Activated CD4-positive, alpha-beta T cell treated with anti-CD3 and anti-CD28 coated beads, Interleukin-2, amount 10 ng/mL, durations not matched to agents 7 days and 5 days (primary cell): ENCODE data around the gene GRK6. TPM values are rescaled to one million over a fixed set of nuclear protein-coding genes. Genes with fewer than 3 reads are reported as not detected.
"Not testable (repeated sequence)": the region's sequence is repeated elsewhere in the genome, so short reads cannot be mapped to it uniquely, and the experiment has no call there.

ENCODE experiments used
- CTCF ChIA-PET: fragments of 350-600 bp; sonication (Branson Sonifier 250); formaldehyde crosslinking; loops from one replicate; lab custom pipeline; 2021; ENCODE audit warnings: antibody characterized with exemption; lab: Charles Lee
- POLR2A ChIA-PET: fragments of 350-600 bp; sonication (Branson Sonifier 250); formaldehyde crosslinking; loops from one replicate; lab custom pipeline; 2021; ENCODE audit warnings: antibody characterized with exemption; lab: Charles Lee
- DNase-seq: peaks from one replicate; pipeline ENCODE4 v3.0.0-alpha.2; 2020
- H3K27ac Mint-ChIP-seq: one replicate; pipeline ENCODE4 v1.8.0; 2021; ENCODE audit warnings: mild to moderate bottlenecking, moderate library complexity, mixed read lengths
- H3K27me3 Mint-ChIP-seq: one replicate; pipeline ENCODE4 v1.8.0; 2021; ENCODE audit warnings: mixed read lengths
- H3K36me3 Mint-ChIP-seq: one replicate; pipeline ENCODE4 v1.8.0; 2021; ENCODE audit warnings: low read depth, mixed read lengths
- H3K4me1 Mint-ChIP-seq: one replicate; pipeline ENCODE4 v1.8.0; 2021; ENCODE audit warnings: mixed read lengths
- H3K4me3 Mint-ChIP-seq: one replicate; pipeline ENCODE4 v1.8.0; 2021; ENCODE audit warnings: mild to moderate bottlenecking, moderate library complexity, mixed read lengths
- H3K9me3 Mint-ChIP-seq: one replicate; pipeline ENCODE4 v1.8.0; 2021; ENCODE audit warnings: mixed read lengths
- total RNA-seq, 2 experiments: library from RNA; stranded (reverse); gene quantifications; one replicate each; pipeline ENCODE4 v1.2.3, GENCODE V29; 2021

The GRK6 gene
- total RNA-seq, 2 experiments from 2014 or later, result 242 to 296 TPM

DNA sequence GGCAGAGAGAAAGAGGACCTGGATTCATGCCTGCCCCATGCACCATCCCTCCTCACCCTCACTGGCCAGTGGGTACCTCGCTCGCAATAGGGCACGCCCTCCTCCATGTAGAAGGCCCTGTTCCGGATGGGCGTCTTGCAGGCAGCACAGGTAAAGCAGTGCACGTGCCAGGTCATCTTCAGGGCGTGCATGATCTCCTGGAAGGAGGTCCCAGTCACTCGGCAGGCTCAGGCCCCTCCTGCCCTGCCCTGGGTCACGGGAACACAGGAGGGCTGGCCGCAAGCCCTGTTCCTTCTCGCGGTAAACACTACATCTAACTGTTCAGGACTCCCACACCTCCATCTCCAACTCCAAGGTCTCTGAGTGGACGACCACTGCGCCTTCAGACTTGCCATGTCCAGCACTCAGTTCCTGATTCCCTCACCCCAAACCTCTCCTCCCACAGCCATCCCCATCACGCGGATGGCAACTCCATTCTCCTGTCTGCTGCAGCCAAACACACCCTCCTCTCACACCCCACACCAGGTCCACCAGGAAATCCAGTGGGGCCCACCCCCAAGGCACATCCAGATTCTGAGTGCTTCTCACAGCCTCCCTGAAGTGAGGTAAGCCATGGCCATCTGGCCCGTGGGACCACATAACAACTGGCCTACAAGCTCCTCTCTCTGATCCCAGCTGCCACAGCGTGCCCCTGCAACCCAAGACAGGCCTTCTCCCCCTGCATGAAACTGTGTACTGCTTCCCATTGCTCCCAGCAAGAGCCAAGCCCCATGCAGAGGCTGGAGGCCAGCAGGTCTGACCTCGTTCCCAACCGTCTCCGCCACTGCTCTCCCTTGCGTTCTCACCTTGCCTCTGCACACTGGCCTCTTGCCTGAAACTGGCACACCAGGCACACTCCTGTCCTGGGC, 57.8 kb downstream of the GRK6 start:
- H3K4me3 Mint-ChIP-seq, result no peak overlapping the region
- ChIA-PET POLR2A (no interaction called here), CTCF (interaction anchor here (1.2 to 1.3 kb wide), 2 partner anchors 10 to 12 kb away, joined by 3 read pairs; no protein-coding TSS in a partner anchor)
- H3K4me1 Mint-ChIP-seq, result peaks cover 9% of the 10 kb centered on the region
- no peak overlapping the region for H3K27ac Mint-ChIP-seq
- DNase-seq, result no peak
- H3K36me3 Mint-ChIP-seq, result peaks cover 2% of the 10 kb centered on the region
- no peaks in the 10 kb centered on the region for H3K9me3 Mint-ChIP-seq
- H3K27me3 Mint-ChIP-seq, result no peaks in the 10 kb centered on the region

DNA sequence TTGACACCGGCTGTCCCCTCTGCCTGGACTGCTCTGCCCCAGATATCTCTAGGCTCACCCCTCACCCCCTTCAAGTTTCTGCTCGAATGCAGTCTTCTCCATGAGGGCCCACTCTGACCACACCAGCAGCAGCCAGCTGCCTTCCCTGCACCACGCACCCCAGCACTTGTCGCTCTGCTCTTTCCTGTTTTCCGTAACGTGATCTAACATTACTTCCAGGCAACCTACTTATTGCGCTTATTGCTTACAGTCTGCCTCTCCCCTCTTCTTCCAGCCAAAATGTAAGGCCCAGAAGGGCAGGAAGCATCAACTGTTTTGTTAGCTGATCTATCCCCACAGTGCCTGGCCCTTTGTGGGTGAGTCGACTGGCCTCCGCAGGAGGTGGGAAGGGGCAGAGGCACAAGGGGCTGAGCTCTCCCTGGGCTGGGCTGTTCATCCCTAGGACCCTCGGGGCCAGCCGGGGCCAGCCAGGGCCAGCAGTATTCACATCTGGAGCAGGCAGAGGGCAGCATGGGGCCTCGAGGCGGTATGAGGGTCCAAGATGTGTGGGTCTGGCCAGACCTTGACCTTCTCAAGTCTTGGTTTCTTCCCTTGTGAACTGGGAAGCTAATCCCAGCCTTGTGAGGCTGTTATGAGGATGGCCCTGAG, 58.5 kb downstream of the GRK6 start:
- Mint-ChIP-seq H3K27ac (no peak overlapping the region), H3K4me1 (peaks cover 3% of the 10 kb centered on the region), H3K4me3 (no peak overlapping the region), H3K36me3 (peaks cover 3% of the 10 kb centered on the region), H3K27me3 (no peaks in the 10 kb centered on the region), H3K9me3 (no peaks in the 10 kb centered on the region)
- no peak for DNase-seq
- CTCF ChIA-PET, result interaction anchor here (0.6 to 1.3 kb wide), 3 partner anchors 9 to 941 kb away, joined by 3 read pairs; no protein-coding TSS in a partner anchor
- POLR2A ChIA-PET, result no interaction called here

DNA sequence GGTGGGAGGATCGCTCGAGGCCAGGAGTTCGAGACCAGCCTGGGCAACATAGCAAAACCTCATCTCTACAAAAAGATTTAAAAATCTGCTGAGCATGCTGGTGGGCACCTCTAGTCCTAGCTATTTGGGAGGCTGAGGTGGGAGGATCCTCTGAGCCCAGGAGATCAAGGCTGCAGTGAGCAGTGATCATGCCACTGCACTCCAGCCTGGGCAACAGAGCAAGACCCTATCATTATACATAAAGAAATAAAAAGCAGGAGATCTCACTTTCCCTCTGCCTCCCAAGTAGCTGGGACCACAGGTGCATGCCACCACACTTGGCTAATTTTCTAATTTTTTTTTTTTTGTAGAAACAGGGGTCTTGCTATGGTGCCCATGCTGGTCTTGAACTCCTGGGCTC, 59.3 kb downstream of the GRK6 start:
- H3K4me3 Mint-ChIP-seq, H3K4me1 Mint-ChIP-seq, H3K27ac Mint-ChIP-seq, H3K9me3 Mint-ChIP-seq, POLR2A ChIA-PET, DNase-seq, H3K36me3 Mint-ChIP-seq, H3K27me3 Mint-ChIP-seq: not testable (repeated sequence)
- CTCF ChIA-PET, result interaction anchor here (0.8 to 1.3 kb wide), 2 partner anchors 9 to 12 kb away, joined by 3 to 4 read pairs; partner anchors contain the start of gene PDLIM7

DNA sequence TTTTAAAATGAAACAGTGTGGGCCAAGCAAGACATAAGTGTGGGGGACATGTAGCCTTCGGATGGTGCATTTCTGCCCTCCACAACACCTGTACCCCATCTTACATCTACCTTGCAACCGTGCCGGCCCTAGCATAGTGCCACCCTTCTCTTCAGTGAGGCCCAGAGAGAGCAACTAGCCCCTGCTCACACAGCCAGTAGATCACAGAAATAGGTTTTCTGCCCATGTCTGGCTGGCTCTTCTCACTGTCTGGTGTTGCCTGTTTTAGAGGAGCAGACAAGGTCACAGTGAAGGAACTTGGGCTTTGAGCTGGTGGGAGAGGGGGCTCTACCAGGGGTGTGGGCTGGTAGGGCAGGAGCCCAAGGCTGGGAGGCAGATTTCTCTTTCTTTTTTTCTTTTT, 59.8 kb downstream of the GRK6 start:
- Mint-ChIP-seq H3K9me3 (no peaks in the 10 kb centered on the region), H3K27me3 (no peaks in the 10 kb centered on the region), H3K36me3 (peaks cover 10% of the 10 kb centered on the region), H3K27ac (no peak overlapping the region), H3K4me3 (no peak overlapping the region), H3K4me1 (peaks cover 6% of the 10 kb centered on the region)
- DNase-seq, result no peak
- CTCF ChIA-PET, result interaction anchor here (0.7 to 0.8 kb wide), 2 partner anchors 11 to 381 kb away, joined by 3 to 4 read pairs; partner anchors contain the start of gene PDLIM7
- POLR2A ChIA-PET, result no interaction called here

DNA sequence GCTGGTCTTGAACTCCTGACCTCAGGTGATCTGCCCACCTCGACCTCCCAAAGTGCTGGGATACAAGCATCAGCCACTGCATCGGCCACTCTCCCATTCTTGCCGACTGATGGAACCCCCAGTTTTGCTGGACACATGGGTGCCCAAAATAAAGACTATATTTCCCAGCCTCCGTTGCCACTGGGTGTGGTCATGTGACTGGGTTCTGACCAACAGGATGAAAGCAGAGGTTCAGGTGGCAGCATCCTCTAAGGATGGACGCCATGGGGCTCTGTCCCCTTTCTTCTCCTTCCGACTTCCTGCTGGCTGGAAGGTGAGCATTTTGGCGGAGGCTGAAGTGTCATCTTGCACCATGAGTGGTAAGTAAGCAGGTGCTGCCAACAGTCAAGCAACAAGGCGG, 60.7 kb downstream of the GRK6 start:
- Mint-ChIP-seq H3K36me3 (peaks cover 11% of the 10 kb centered on the region), H3K4me3 (no peak overlapping the region), H3K4me1 (peaks cover 6% of the 10 kb centered on the region), H3K27ac (no peak overlapping the region), H3K9me3 (no peaks in the 10 kb centered on the region), H3K27me3 (no peaks in the 10 kb centered on the region)
- no peak for DNase-seq
- ChIA-PET POLR2A (interaction anchor here (0.6 kb wide), 1 partner anchor 8 kb away, joined by 3 read pairs; no protein-coding TSS in a partner anchor), CTCF (interaction anchor here (0.7 kb wide), 1 partner anchor 382 kb away, joined by 3 read pairs; no protein-coding TSS in a partner anchor)

DNA sequence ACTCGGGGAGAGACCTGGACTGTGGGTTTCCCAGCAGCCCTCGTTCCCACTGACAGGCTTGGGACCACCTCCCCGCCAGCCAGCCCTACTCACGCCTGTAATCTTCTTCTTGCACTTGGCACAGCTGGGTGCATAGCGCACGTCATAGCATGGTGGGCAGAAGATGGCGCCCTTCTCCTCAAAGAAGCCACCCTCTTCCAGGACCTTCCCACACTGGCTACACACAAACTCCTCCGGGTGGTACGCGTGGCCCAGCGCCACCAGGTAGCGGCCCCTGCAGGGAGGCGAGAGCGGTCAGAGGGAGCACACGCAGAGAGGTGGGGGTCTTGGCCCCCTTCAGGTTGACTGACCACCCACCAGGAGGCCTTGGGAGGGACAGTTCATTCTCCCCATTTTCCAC, 61.5 kb downstream of the GRK6 start:
- Mint-ChIP-seq H3K27ac (no peak overlapping the region), H3K4me1 (peaks cover 9% of the 10 kb centered on the region), H3K27me3 (no peaks in the 10 kb centered on the region), H3K36me3 (peaks cover 16% of the 10 kb centered on the region), H3K9me3 (no peaks in the 10 kb centered on the region), H3K4me3 (no peak overlapping the region)
- ChIA-PET POLR2A (no interaction called here), CTCF (interaction anchor here (1.3 to 1.7 kb wide), 2 partner anchors 16 to 97 kb away, joined by 5 to 7 read pairs; no protein-coding TSS in a partner anchor)
- no peak for DNase-seq

DNA sequence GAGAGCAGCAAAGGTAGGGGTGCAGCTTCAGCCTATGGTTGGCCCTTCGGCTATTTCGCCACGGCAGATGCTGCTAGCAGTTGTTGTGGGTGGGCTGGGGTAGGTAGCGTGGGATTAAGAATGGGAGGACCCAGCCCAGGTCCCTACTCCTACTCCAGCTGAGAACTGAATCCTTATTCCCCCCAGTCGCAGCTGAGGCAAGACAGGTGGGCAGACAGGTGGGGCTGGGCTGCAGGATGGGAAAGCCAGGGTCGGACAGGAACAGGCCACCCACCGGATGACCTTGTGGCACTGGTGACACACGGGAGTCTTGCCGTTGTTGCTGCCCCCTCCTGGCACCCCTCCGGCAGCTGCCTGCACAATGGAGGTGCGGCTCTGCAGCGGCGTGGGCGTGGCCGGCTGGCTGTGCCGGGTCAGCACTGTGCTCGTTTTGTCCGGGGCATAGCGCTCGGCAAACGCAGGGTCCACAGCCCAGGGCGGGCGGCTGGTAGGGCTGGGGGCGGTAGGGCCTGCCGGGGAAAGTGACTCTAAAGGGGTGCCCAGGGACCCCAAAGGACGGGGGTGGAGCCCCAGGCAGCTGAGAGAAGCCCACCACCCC, 62.7 kb downstream of the GRK6 start:
- no peak overlapping the region for H3K4me3 Mint-ChIP-seq
- no peaks in the 10 kb centered on the region for H3K27me3 Mint-ChIP-seq
- DNase-seq, result no peak
- H3K4me1 Mint-ChIP-seq, result peaks cover 18% of the 10 kb centered on the region
- H3K27ac Mint-ChIP-seq, result no peak overlapping the region
- H3K9me3 Mint-ChIP-seq, result no peaks in the 10 kb centered on the region
- ChIA-PET POLR2A (no interaction called here), CTCF (interaction anchor here (0.6 to 1.7 kb wide), 7 partner anchors 9 to 98 kb away, joined by 3 to 7 read pairs (median 3); no protein-coding TSS in a partner anchor)
- H3K36me3 Mint-ChIP-seq, result peaks cover 16% of the 10 kb centered on the region

DNA sequence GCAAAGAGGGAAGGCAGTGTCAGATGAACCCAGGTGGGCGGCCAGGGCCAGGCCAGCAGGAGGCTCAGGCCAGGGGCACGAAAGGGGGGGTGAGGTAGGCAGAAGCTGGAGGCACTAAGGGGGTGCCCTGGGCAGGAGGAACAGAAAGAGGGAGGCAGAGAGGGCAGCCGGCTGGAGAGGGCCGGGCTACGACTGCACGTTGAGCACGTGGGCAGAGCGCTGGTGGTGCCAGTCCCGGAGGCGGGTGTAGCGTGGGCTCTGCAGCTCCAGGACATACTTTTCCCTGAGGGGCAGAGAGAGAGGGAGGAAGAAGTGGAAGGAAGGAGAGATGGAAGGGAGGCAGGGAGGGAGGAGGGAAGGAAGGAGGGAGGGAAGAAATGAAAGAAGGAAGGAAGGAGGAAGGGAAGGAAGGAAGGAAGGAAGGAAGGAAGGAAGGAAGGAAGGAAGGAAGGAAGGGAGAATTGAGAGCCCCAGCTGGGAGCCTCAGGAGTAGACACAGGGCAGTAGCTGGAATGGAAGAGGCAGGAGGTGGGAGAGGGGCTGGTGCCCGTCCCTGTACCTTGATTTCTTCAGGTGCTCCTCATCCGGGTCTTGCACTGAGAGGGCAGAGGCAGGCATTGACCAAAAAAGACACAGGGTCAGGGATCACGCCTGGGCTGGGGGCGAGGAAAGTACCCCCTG, 64.0 kb downstream of the GRK6 start:
- Mint-ChIP-seq H3K9me3 (no peaks in the 10 kb centered on the region), H3K36me3 (peaks cover 16% of the 10 kb centered on the region), H3K27ac (peak overlapping the region; percentile 7), H3K4me1 (peaks cover 26% of the 10 kb centered on the region), H3K4me3 (no peak overlapping the region), H3K27me3 (no peaks in the 10 kb centered on the region)
- ChIA-PET POLR2A (no interaction called here), CTCF (interaction anchor here (1.3 kb wide), 1 partner anchor 12 kb away, joined by 5 read pairs; no protein-coding TSS in a partner anchor)
- no peak for DNase-seq

DNA sequence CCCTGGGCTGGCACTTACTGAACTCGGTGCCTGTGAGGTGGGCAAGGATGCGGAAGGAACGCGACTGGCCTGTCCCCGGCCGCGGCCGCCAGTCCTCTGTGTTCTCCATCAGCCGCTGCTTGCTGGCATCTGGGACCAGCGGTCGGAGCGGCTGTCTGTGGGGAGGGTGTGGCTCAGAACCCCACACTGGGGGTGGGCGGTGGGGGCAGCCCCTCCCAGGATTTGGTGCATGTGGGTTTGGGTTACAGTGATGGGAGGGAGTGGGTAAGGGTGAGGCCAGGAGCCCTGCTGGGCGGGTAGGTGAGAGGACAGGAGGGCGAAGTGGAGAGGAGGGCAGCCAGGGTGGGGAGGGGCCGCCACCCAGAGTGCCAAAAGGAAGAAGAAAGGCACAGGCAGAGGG, 64.5 kb downstream of the GRK6 start:
- DNase-seq, result no peak
- Mint-ChIP-seq H3K4me1 (peaks cover 31% of the 10 kb centered on the region), H3K9me3 (no peaks in the 10 kb centered on the region), H3K27me3 (no peaks in the 10 kb centered on the region), H3K36me3 (peaks cover 16% of the 10 kb centered on the region), H3K27ac (no peak overlapping the region), H3K4me3 (no peak overlapping the region)
- ChIA-PET CTCF (interaction anchor here (0.6 kb wide), 1 partner anchor 576 kb away, joined by 3 read pairs; no protein-coding TSS in a partner anchor), POLR2A (no interaction called here)

DNA sequence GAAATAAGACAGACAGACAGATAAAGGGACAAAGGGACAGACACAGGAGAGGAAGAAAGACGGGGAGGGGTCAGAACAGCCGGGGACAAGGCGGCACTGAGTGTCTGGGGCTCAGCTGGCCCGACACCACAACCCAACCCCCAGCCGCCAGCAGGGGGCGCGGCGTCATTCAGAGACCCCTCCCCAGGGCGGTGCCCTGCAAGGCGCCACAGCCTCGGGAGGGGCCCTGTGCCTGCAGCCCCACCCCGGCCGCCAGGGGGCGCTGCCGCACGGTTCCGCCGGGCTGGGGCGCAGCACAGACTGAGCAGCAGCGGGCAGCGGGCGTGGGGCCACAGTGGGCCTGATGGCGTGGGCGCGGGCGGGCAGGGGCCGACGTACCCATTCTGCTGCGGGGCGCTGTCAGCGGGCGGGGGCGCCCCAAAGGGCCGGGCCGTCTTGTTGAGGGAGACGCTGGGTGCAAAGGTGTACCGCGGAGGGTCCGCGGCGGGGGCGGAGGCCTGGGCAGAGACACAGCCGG, 65.0 kb downstream of the GRK6 start:
- H3K36me3 Mint-ChIP-seq, result peaks cover 16% of the 10 kb centered on the region
- H3K27ac Mint-ChIP-seq, result no peak overlapping the region
- H3K9me3 Mint-ChIP-seq, result no peaks in the 10 kb centered on the region
- ChIA-PET CTCF (interaction anchor here (0.6 to 1.8 kb wide), 3 partner anchors 10 to 576 kb away, joined by 3 to 4 read pairs (median 3); no protein-coding TSS in a partner anchor), POLR2A (no interaction called here)
- DNase-seq, result peak; percentile 35
- no peak overlapping the region for H3K4me3 Mint-ChIP-seq
- H3K27me3 Mint-ChIP-seq, result no peaks in the 10 kb centered on the region
- H3K4me1 Mint-ChIP-seq, result peaks cover 36% of the 10 kb centered on the region

DNA sequence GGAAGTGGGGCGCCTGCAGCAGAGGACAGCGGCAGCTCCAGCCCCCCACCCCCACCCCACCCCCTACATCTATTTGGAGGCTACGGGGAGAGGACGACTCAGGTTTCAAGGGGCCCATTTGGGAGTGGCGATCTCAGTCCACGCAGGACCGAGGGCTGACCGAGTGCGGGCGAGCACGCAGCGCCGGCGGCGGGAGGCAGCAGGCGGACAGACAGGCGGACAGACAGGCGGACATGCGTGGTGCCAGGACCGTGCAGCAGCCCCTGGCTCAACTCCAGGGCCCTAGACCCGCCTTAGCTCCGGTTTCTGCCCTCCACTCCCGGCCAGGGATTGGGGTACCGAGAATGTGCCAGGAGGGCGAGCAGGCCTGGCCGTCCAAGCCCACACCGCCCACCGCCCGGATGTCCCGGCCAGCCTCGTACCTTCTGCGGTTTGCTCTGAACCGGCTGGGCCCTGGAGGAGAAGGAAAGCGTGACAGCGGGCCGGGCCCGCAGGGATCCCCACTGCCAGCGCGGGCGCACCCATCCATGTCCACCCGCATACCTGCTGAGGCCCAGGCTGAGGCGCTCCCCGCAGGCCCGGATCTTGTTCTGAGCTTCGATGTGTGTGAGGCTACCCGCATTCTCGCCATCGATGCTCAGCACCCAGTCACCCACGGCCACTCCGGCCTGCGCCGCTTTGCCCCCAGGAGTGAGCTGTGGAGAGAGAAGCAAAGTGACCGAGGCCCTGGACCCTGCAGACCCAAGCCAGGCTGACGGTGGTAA, 65.7 kb downstream of the GRK6 start:
- Mint-ChIP-seq H3K4me3 (no peak overlapping the region), H3K4me1 (peaks cover 36% of the 10 kb centered on the region), H3K27me3 (no peaks in the 10 kb centered on the region), H3K36me3 (peaks cover 15% of the 10 kb centered on the region), H3K9me3 (no peaks in the 10 kb centered on the region), H3K27ac (peak overlapping the region; percentile 36)
- DNase-seq, result no peak
- CTCF ChIA-PET, result interaction anchor here (0.7 to 2.2 kb wide), 11 partner anchors 11 to 180 kb away, joined by 3 to 6 read pairs (median 3); no protein-coding TSS in a partner anchor
- POLR2A ChIA-PET, result interaction anchor here (0.6 kb wide), 1 partner anchor 17 kb away, joined by 7 read pairs; no protein-coding TSS in a partner anchor
